SJCRH30 (cell line): ENCODE data around the gene TNK1. TPM values are rescaled to one million over a fixed set of nuclear protein-coding genes. Genes with fewer than 3 reads are reported as not detected.

ENCODE experiments used
- DNase-seq, 2 experiments: peaks; one replicate each; pipeline ENCODE4 v3.0.0-alpha.2; 2015 to 2020
- H3K27ac ChIP-seq: fragments of 250-450 bp; sonication (Bioruptor Pico); 2 replicates; pipeline ENCODE4 v1.5.1; 2020; ENCODE audit warnings: mild to moderate bottlenecking, moderate library complexity
- H3K27me3 ChIP-seq: fragments of 250-450 bp; sonication (Bioruptor Pico); 2 replicates; pipeline ENCODE4 v1.5.1; 2020; ENCODE audit warnings: mild to moderate bottlenecking, moderate library complexity
- H3K36me3 ChIP-seq: fragments of 250-450 bp; sonication (Bioruptor Pico); 2 replicates; pipeline ENCODE4 v1.5.1; 2020; ENCODE audit warnings: mild to moderate bottlenecking, moderate library complexity
- H3K4me1 ChIP-seq: fragments of 250-450 bp; sonication (Bioruptor Pico); 2 replicates; pipeline ENCODE4 v1.5.1; 2020; ENCODE audit warnings: mild to moderate bottlenecking, moderate library complexity
- H3K4me3 ChIP-seq: fragments of 250-450 bp; sonication (Bioruptor Pico); 2 replicates; pipeline ENCODE4 v1.5.1; 2020; ENCODE audit warnings: mild to moderate bottlenecking, moderate library complexity
- H3K9me3 ChIP-seq: fragments of 250-450 bp; sonication (Bioruptor Pico); replicated peaks from 2 replicates; pipeline ENCODE4 v1.5.1; 2020; ENCODE audit warnings: mild to moderate bottlenecking, moderate library complexity
- total RNA-seq: library from RNA; depleted of rRNA; stranded (reverse); fragments of >200 nt; shearing (Covaris generic); gene quantifications from 2 replicates; pipeline ENCODE4 v1.2.3, GENCODE V29; 2014

The TNK1 gene
- total RNA-seq, 1 experiment from 2014 or later = not detected

GRCh38 chr17:7407485-7408251 lies 26.8 kb downstream of the TNK1 start, which contains the start of gene NLGN2:
Gene NLGN2 (plus strand): TSS chr17:7407845. CDS start chr17:7408256, 411 bp downstream.
- H3K36me3 ChIP-seq = no peaks in the 10 kb centered on the region
- H3K27me3 ChIP-seq = no peaks in the 10 kb centered on the region
- no peak for DNase-seq
- no peaks in the 10 kb centered on the region for H3K9me3 ChIP-seq
- no peak within 1 kb of the TSS for H3K4me3 ChIP-seq
- no peaks in the 10 kb centered on the region for H3K4me1 ChIP-seq
- H3K27ac ChIP-seq = no peak within 1 kb of the TSS

GRCh38 chr17:7408252-7408727 lies 27.4 kb downstream of the TNK1 start:
- no peak overlapping the region for H3K4me3 ChIP-seq

GRCh38 chr17:7408863-7409262 lies 28.0 kb downstream of the TNK1 start:
- DNase-seq = no peak
- H3K4me1 ChIP-seq = no peaks in the 10 kb centered on the region
- H3K27ac ChIP-seq = no peak overlapping the region
- no peaks in the 10 kb centered on the region for H3K27me3 ChIP-seq
- no peaks in the 10 kb centered on the region for H3K9me3 ChIP-seq
- no peaks in the 10 kb centered on the region for H3K36me3 ChIP-seq
- H3K4me3 ChIP-seq = no peak overlapping the region

More at GRCh38 chr17:7408252-7408727, 27.4 kb downstream of the TNK1 start:
- DNase-seq = no peak
- Histone ChIP-seq H3K9me3 (no peaks in the 10 kb centered on the region), H3K4me1 (no peaks in the 10 kb centered on the region), H3K36me3 (no peaks in the 10 kb centered on the region), H3K27me3 (no peaks in the 10 kb centered on the region), H3K27ac (no peak overlapping the region)

GRCh38 chr17:7409716-7410115 lies 28.8 kb downstream of the TNK1 start:
- no peak overlapping the region for H3K27ac ChIP-seq
- H3K4me3 ChIP-seq = no peak overlapping the region
- H3K4me1 ChIP-seq = no peaks in the 10 kb centered on the region
- no peak for DNase-seq
- H3K27me3 ChIP-seq = no peaks in the 10 kb centered on the region
- H3K36me3 ChIP-seq = no peaks in the 10 kb centered on the region
- H3K9me3 ChIP-seq = no peaks in the 10 kb centered on the region

GRCh38 chr17:7410634-7411426 lies 29.9 kb downstream of the TNK1 start:
- no peak overlapping the region for H3K4me3 ChIP-seq
- no peak for DNase-seq
- H3K4me1 ChIP-seq = no peaks in the 10 kb centered on the region
- no peaks in the 10 kb centered on the region for H3K27me3 ChIP-seq
- H3K27ac ChIP-seq = no peak overlapping the region
- H3K36me3 ChIP-seq = no peaks in the 10 kb centered on the region
- no peaks in the 10 kb centered on the region for H3K9me3 ChIP-seq

GRCh38 chr17:7411427-7411750 lies 30.5 kb downstream of the TNK1 start:
- no peak for DNase-seq
- Histone ChIP-seq H3K4me1 (no peaks in the 10 kb centered on the region), H3K9me3 (no peaks in the 10 kb centered on the region), H3K4me3 (no peak overlapping the region), H3K27ac (no peak overlapping the region), H3K36me3 (no peaks in the 10 kb centered on the region), H3K27me3 (no peaks in the 10 kb centered on the region)

- H3K36me3 ChIP-seq = no peaks in the 10 kb centered on the region
- DNase-seq = no peak
- no peak overlapping the region for H3K4me3 ChIP-seq
- H3K27me3 ChIP-seq = no peaks in the 10 kb centered on the region
- no peaks in the 10 kb centered on the region for H3K4me1 ChIP-seq
- no peak overlapping the region for H3K27ac ChIP-seq
- no peaks in the 10 kb centered on the region for H3K9me3 ChIP-seq
These were observed 32.6 kb downstream of the TNK1 start for GRCh38 chr17:7413346-7413985.

- Histone ChIP-seq H3K27me3 (no peaks in the 10 kb centered on the region), H3K4me1 (no peaks in the 10 kb centered on the region), H3K27ac (no peak overlapping the region), H3K9me3 (no peaks in the 10 kb centered on the region), H3K4me3 (no peak overlapping the region), H3K36me3 (no peaks in the 10 kb centered on the region)
- DNase-seq = no peak
These were observed 33.9 kb downstream of the TNK1 start for GRCh38 chr17:7414837-7415236.

GRCh38 chr17:7415784-7416183 lies 34.9 kb downstream of the TNK1 start:
- H3K36me3 ChIP-seq = no peaks in the 10 kb centered on the region
- H3K27me3 ChIP-seq = no peaks in the 10 kb centered on the region
- H3K4me3 ChIP-seq = no peak overlapping the region
- H3K27ac ChIP-seq = no peak overlapping the region
- H3K4me1 ChIP-seq = no peaks in the 10 kb centered on the region
- no peaks in the 10 kb centered on the region for H3K9me3 ChIP-seq
- DNase-seq = no peak

GRCh38 chr17:7416323-7416722 lies 35.4 kb downstream of the TNK1 start:
- no peaks in the 10 kb centered on the region for H3K27me3 ChIP-seq
- no peaks in the 10 kb centered on the region for H3K9me3 ChIP-seq
- no peak overlapping the region for H3K27ac ChIP-seq
- H3K4me1 ChIP-seq = no peaks in the 10 kb centered on the region
- no peak for DNase-seq
- no peak overlapping the region for H3K4me3 ChIP-seq
- no peaks in the 10 kb centered on the region for H3K36me3 ChIP-seq

GRCh38 chr17:7417056-7417655 lies 36.3 kb downstream of the TNK1 start:
- Histone ChIP-seq H3K36me3 (no peaks in the 10 kb centered on the region), H3K9me3 (no peaks in the 10 kb centered on the region), H3K4me1 (no peaks in the 10 kb centered on the region), H3K4me3 (no peak overlapping the region), H3K27me3 (no peaks in the 10 kb centered on the region), H3K27ac (no peak overlapping the region)
- DNase-seq = no peak

- no peak overlapping the region for H3K4me3 ChIP-seq
- no peak for DNase-seq
- no peaks in the 10 kb centered on the region for H3K4me1 ChIP-seq
- H3K27ac ChIP-seq = no peak overlapping the region
- no peaks in the 10 kb centered on the region for H3K27me3 ChIP-seq
- no peaks in the 10 kb centered on the region for H3K36me3 ChIP-seq
- H3K9me3 ChIP-seq = no peaks in the 10 kb centered on the region
These were observed 37.7 kb downstream of the TNK1 start for GRCh38 chr17:7418472-7419152.

- Histone ChIP-seq H3K27ac (no peak within 1 kb of the TSS), H3K4me1 (no peaks in the 10 kb centered on the region), H3K4me3 (no peak within 1 kb of the TSS), H3K27me3 (no peaks in the 10 kb centered on the region), H3K9me3 (no peaks in the 10 kb centered on the region), H3K36me3 (no peaks in the 10 kb centered on the region)
- DNase-seq = no peak
These were observed 39.1 kb downstream of the TNK1 start, which contains the start of gene SPEM1 for GRCh38 chr17:7419819-7420610. Gene SPEM1 (plus strand): TSS chr17:7420324. CDS start chr17:7420385, 61 bp downstream.

- H3K36me3 ChIP-seq = no peaks in the 10 kb centered on the region
- no peak for DNase-seq
These were observed 40.3 kb downstream of the TNK1 start for GRCh38 chr17:7421186-7421585.

More at GRCh38 chr17:7421186-7421585, 40.3 kb downstream of the TNK1 start:
- Histone ChIP-seq H3K4me1 (no peaks in the 10 kb centered on the region), H3K9me3 (no peaks in the 10 kb centered on the region), H3K27ac (no peak overlapping the region), H3K4me3 (no peak overlapping the region), H3K27me3 (no peaks in the 10 kb centered on the region)
